ELR (cell line): Measurements from ENCODE around the gene OBSL1.

Experiments used
- DNase-seq: peaks from one replicate; pipeline ENCODE4 v3.0.0-alpha.2; 2015; ENCODE audit warnings: low read depth

Gene OBSL1

DNA sequence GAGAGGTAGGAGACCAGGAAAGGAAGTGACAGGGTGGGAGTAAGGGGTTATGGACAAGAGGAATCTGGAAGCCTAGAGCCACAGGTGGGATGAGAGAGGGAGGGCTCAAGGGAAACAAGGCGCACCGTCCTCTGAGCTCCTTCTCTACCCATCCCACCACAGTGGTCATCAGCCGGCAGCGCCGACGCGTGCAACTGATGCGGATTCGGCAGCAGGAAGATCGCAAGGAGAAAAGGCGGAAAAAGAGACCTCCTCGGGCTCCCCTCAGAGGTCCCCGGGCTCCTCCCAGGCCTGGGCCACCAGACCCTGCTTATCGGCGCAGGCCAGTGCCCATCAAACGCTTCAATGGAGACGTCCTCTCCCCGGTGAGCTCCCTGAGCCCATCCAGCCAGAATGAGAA is 22.3 kb downstream of the OBSL1 start:
- no peak for DNase-seq

DNA sequence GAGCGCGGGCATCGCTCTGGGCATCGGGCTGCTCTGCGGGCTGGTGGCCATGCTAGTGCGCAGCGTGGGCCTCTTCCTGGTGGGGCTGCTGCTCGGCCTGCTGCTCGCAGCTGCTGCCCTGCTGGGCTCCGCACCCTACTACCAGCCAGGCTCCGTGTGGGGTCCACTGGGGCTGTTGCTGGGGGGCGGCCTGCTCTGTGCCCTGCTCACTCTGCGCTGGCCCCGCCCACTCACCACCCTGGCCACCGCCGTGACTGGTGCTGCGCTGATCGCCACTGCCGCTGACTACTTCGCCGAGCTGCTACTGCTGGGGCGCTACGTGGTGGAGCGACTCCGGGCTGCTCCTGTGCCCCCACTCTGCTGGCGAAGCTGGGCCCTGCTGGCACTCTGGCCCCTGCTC is 23.7 kb downstream of the OBSL1 start:
- DNase-seq: no peak

DNA sequence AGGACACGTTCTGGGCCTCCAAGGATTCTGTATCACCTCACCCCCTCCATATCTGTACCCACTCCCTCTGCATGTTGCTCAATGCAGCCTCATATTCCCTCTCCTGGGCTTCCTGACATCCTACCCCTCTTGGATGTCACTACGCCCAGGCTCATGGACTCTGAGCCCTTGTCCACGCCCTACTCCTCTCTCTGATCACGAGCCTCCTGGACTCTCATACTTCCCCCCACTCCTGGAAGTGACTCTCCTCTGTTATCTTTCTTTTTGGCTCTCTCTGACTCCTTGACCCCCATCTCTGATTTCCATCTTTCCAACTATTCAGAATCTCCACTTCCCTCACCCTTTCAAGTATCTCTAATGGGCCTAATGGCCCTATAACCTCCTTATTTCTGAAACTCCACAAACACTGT is 25.4 kb downstream of the OBSL1 start:
- no peak for DNase-seq

DNA sequence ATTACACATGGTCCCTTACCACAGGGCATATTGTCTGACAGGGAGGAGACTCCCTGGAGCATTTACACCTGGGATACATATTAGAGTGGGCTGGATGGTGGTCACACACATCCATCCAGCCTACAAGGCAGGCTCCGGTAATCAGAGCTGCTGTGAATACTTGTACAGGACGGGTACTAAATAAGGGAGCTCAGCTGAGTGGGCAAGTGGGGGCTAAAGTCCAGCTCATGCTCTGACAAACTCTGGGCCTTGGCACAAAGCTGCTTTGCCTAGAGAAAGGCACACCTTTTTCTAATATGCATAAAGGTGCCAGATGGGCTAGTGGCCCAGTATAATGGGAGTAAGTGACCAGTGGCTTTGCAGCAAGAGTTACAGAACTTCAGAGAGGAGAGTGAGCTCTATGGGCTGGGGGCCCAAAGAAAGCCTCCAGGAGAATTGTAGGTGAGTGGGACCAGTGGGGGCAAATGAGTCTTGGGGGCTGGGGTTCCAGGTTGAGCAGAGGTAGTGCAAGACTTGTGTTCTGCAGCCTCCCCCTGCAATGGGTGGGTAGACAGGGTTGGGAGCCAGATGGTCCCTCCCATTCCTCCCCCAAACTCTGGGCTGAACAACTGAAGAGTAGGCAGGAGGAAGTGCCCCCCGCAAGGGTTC is 25.9 kb downstream of the OBSL1 start:
- no peak for DNase-seq

DNA sequence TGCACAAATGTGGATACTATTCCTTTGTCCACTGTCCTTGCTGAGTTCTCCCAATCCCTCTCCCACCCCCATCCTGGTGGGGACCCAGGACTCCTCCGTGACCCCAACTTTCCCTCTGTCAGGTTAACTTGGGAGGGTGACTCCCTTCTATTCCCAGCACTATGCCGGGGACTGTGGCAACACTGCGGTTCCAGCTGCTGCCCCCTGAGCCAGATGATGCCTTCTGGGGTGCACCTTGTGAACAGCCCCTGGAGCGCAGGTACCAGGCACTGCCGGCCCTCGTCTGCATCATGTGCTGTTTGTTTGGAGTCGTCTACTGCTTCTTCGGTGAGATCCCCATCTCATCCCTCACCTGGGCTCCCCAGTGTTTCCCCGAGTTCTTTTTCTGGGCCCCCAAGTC is 26.8 kb downstream of the OBSL1 start:
- no peak for DNase-seq

DNA sequence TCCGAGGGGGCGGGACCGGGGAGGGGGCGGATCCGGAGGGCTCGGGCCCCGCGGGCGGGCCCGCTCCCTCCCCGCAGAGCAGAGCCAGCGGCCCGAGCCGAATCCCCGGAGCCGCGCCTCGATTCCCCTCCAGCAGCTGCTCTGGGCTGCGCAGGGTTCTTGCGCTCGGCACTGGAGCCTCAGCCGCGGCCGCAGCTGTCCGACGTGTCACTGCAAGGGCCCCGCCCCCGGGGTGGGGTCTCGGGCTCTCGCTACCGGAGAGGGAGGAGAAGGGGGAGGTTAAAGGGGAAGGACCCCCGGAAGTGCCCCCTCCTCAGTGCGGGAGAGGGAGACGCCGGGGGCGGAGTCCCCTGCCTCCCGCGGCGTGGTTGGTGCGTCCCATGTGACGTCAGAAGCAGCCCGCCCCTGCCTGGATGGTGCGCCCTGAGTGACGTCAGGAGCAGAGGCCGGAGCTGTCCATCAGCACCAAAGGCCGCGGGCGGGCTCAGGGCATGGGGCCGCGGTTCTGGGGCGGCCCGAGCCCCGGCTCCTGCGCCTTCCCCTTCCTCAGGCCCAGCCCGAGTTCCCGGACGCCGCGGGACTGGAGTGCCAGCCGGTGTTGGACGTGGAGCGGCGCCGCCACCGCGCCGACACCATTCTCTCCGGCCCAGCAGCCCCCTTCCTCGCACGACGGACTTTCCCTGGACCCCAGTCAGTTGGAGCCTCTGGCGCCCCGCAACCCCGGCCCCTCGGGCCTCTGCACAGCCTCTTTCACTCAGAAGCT is 27.6 kb downstream of the OBSL1 start, which contains the start of the genes CHPF and TMEM198:
CHPF (minus strand) TSS at position 214 of the 763 bp plus-strand sequence. CDS start 271 bp downstream, outside the sequence.
TMEM198 (plus strand) TSS at position 433 of the 763 bp plus-strand sequence. CDS start 700 bp downstream, outside the sequence.
- DNase-seq: peak; percentile 97

DNA sequence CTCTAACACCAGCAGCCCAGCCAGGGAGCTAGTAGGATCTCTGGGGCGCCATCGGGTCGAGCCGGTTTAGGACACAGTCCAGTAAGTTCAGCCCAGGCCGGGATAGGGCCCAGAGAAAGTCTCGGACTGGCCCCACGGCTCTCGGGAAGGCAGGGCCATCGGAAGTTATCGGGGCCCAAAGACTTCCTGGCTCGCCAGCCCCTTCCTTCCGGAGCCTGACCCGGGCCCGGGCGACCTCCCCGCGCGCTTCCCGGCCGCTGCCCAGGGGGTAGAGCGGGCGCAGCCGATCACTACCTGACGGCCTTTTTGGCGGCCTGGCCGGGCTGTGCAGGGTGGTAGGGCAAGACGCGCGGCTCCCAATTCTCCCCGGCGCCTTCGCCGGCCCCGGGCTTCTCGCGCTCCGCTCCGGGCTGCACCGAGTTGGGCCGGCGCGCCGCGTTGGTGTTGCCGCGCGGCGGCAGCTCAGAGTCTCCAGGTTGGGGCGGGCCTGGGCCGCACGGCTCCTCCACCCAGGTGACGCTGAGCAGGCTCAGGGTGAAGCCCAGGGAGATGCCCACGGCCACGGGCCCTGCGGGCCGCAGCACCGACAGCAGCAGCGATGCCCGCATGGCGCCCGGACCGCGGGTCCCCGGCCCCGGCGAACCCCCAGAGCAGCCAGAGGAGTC is 28.3 kb downstream of the OBSL1 start:
- peak; percentile 59 for DNase-seq

DNA sequence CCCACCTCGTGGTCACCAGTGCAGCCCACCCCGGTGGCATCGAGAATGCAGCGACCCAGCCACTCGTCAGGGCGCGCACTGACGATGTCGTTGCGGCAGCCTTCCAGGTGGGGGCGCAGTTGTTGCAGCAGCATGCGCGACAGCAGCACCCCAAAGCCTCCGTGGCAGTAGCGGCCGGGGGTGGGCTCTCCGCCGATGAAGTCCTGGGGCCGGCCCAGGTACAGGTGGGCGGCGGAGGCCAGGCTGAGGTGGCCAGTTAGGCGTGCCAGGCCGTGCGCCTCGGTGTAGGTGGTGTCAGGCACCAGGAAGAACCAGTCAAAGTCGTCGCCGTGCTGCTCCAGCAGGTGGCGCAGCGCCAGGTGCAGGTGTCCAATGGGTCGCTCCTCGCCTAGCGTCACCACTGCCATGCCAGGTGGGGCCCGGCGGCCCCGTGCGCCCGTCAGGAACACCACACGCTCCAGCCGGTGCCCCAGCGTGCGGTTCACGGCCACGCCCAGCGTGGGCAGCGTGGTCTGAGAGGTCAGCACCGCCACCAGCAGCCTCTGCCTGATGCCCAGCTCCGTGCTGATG is 29.6 kb downstream of the OBSL1 start:
- DNase-seq: peak; percentile 40

DNA sequence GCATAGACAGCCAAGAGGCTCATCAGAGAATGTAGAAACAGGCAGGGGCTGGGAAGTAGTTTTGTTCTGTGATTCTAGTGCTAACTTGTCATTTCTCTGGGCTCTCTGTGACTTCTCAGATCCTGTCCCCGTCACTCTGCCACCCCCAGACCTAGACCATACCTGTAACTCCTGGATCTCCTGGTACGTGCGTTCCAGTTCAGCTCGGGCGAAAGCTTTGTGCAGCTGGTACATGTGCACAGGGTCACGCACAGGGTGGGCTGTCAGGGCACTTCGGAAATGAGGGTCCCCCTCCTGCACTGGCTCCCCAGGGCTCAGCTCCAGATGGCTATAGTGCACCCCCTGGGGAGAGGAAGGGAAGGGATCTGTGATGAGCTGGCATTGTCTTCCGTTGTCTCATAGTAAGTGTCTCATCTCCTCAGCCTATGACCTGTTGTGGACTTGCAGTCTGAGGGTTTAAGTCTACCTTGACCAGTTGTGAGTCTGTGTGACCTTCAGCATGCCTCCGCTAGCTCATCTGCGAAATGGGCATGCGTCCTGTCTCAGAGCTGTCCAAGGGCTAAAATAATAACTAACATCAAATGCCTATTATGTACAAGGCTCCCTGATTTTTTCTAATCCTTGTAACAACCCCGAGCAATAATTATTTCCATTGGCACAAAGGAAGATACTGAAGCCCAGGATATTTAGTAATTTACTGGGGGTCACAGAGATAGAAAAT is 30.4 kb downstream of the OBSL1 start:
- DNase-seq: no peak

DNA sequence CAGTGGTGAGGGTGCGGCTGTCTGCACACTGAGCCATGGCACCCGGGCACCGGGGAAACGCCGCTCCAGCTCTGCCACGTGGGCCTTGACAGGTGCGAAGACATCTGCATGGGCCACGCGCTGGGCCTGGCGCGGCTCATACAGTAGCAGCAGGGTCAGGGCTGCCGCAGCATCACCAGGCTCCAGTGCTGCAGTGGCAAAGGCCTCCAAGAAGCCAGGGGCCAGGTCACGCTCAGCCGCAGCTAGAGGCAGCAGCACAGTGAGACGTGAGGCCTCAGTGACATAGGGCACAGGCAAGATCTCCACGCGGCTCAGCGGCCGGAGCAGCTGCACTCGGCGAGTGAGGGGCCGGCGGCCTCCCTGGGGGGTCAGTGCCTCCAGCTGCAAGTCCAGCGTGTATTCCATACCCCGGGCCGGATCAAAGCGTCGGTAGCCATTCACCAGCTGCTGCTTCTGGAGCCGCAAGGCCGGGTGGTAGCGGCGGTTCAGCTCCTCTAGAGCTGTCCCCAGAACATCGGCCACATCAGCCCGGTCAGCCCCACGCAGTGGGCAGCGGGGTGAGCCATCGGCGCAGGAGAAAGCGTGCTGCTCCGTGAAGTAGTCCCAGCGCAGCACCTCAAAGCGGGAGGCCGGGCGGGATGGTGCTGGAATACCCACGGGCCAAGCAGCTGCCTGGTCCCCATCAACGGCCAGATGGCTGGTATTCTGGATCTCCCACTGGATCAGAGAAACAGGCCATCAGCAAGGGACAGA is 31.2 kb downstream of the OBSL1 start:
- DNase-seq: no peak

DNA sequence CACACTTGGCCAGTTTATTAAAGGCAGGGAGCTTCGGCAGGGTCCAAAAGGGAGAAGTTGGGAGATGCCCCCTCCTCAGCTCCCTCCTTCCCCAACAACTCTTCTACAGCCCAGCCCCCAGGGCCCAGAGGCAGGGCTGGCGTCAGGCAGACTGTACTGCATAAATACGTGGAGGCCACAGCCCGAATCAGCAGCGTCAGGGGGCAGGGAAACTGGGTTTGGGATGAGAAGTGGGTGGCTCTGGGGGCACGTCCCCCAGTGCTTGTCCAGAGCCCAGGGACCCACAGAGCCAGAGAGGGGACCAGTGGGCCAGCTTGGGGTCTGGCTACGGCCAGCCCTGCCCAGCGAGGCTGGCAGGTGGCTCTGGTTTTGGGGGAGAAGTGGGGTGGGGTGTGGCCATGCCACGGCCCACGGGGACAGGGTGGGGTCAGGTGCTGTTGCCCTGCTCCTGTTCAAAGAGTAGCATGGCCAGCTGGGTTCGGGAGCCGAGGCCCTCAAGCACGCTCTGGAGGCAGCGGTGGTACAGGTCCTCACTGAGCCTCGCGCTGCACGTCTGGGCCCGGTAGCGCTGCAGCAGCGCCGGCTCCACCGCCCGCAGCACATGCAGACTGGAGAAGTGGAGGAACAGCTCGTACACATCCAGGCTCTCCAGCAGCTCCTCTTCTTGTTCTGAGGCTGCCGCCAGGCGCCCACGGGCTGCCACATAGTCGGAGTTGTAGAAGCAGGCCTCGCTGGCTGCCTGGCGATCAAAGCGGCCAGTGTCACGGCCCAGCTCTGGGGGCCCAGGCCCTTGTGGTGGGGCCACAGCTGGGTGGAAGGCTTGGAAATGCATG is 32.2 kb downstream of the OBSL1 start:
- no peak for DNase-seq

DNA sequence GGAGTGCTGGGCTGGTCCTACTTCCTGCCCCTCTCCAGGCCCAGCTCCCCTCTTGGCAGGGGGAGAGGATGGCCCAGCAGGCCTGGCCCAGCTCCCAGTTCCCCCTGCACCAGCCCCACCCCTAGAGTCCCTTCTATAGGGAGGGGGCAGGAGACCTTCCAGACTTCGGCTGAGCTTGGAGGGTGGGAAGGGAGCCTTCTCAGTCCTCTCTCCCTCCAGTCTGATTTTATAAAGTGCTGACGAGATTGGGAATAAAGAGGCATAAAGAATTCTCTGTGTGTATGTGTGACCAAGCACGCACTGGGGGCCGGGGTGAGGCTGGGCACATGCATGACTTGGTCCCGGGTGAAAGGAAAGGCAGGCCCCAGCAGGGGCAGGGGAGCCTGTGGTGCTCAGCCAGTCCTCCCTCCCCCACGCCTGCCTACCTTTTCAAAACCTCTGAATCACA is 32.8 kb downstream of the OBSL1 start:
- no peak for DNase-seq

DNA sequence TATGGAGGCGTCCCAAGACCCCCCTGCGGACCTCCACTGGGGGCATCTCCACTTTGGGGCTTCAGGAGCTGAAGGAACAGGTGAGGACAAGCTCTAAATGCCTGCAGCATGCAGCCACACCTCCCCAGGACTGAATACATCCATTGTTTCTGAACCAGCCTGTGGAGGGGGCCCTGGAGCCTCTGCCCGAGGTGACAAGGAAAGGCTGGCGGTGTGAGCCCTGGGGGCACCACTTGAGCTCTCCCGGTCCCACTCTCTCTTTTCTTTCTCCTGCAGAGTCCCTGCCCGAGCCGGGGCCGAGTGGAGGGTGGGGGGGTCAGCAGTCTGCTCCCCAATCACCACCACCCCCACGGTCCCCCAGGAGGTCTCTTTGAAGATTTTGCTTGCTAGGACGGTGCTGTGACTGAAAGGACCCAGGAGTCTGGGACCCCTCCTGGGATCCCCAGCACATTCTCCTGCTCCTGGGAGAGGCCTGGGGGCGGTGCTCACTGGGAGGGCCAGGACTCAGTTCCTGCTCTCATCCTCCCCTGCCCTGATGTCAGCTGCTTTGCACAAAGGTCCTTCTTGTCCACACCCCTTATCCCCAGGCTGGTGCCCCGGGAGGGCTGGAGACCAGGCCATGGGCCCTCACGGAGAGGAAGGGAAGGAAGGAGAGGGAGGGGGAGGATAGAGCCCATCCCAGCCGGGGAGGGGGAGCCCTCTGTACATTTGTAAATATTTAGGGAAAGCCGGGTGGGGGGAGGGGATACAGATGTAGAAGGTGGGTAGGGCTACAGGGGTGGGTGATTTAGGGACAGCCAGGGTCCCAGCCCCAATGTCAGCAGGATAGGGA is 33.5 kb downstream of the OBSL1 start:
- no peak for DNase-seq

DNA sequence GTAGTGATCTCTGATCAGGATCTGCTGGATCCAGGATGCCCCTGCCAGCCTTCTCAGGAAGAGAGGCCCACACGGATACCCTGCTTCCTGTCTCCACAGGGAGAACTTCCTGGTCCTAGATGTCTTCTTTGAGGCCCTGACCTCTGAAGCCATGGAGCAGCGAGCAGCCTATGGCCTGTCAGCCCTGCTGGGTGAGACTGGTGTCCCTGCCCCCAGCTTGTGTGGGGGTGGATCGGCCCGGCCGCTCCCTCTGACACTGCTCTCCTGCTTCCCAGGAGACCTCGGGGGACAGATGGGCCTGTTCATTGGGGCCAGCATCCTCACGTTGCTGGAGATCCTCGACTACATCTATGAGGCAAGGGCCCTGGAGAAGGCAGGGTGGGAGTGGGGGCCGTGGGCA is 34.4 kb downstream of the OBSL1 start:
- no peak for DNase-seq

DNA sequence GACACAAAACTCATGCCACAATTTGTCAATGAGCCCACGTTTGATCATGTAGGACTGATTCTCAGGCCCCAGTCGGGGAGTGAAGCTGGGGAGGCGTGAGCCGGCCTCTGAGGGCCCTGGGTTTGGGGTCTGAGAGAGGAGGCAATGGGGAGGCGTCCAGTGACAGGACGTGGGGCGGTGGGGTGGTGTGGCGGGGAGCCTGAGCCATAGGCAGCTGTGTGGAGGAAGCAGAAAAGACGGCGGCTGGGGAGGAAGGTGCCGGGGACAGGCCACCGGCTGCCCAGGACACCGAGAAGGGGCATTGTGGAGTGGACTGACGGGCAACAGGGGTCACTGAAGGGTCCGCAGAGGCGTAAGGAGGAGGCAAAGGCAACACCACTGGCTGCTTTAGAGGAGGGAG is 34.9 kb downstream of the OBSL1 start:
- DNase-seq: no peak

DNA sequence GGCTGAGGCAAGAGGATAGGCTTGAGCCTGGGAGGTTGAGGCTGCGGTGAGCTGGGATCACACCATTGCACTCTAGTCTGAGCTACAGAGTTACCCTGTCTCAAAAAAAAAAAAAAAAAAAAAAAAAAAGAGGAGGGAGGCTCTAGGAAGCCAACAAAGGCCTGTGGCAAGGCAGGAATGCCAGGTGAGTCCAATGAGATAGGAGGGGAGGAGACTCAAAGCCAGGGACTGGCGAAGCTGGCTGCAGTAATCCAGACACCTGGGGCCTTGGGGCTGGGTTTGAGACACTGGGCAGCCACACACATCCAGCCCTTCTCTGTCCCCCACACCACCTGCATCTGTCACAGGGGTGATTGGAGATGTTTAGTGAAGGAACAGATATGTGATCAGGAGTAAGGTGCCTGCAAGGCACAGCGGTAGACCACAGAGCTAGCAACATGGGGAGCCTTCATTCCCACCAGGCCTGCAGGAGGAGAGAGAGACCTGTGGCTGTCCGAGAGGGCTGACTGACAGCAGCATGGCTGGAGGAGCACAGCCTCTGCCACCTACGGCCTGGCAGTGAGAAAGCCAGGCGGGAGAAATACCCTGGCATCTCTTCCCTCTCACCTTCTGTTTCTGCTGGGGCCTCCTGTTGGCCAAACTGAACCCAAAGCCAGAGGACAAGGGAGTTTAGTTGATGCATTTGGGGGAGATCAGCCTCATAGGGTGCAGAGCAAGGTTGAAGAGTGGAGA is 37.2 kb downstream of the OBSL1 start:
- no peak for DNase-seq

DNA sequence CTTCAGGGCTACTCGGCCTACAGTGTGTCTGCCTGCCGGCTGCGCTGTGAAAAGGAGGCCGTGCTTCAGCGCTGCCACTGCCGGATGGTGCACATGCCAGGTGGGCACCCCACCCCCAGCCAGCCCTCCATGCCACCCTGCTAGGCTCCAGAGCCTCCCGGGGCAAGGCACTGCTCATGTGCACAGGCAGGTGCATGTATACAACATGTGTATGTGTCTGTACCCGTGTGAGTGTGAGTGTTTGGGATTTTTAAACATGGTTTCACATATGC is 39.0 kb downstream of the OBSL1 start:
- DNase-seq: no peak

DNA sequence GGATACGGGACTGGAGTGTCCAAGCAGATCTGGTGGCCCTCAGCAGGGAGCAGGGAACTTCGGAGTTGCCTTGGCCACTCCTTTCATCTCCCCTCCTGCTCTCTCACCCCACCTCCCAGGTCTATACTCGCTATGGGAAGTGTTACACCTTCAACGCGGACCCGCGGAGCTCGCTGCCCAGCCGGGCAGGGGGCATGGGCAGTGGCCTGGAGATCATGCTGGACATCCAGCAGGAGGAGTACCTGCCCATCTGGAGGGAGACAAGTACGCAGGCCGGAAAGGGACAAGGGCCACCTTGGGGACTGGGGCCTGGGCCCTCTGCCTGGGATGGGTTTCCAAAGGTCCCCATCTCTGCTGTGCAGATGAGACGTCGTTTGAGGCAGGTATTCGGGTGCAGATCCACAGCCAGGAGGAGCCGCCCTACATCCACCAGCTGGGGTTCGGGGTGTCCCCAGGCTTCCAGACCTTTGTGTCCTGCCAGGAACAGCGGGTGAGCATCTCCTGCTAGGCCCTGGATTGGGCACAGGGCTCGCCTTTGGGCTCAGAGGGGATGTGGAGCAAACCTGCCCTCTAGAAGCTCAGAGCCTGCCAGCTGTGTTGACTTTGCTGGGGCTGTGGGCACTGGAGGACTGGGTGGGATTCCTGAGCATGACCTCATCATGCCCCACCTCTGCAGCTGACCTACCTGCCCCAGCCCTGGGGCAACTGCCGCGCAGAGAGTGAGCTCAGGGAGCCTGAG is 39.5 kb downstream of the OBSL1 start:
- DNase-seq: no peak
